Measurements from ENCODE around the gene TTC28.
"Not testable (repeated sequence)": the region's sequence is repeated elsewhere in the genome, so short reads cannot be mapped to it uniquely, and the experiment has no call there.

Gene TTC28

DNA sequence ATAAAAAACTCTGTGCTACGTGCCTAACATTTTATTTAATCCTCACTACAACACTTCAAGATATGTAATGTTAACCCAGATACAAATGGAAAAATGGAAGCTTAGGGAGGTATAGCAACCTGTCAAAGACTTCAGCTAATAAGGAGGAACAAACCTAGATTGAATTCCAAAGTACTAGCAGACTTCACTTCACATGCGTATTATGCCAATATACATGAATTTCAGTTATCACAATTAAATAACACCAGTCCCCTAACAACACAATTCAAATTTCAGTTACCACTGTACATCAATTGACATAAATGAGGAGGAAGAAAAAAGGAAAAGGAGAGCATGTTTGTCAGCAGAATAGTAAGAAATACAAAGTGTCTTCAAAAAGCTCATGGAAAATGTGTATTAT is 60.4 kb downstream of the TTC28 start:
- H3K27ac ChIP-seq, result no peak overlapping the region
- no peaks in the 10 kb centered on the region for H3K9me3 ChIP-seq

DNA sequence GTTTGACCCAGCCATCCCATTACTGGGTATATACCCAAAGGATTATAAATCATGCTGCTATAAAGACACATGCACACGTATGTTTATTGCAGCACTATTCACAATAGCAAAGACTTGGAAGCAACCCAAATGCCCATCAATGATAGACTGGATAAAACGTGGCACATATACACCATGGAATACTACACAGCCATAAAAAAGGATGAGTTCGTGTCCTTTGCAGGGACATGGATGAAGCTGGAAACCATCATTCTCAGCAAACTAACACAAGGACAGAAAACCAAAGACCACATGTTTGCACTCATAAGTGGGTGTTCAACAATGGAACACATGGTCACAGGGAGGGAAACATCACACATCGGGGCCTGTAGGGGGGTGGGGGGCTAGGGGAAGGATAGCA is 64.2 kb downstream of the TTC28 start:
- not testable (repeated sequence) for H3K9me3 ChIP-seq, H3K27me3 ChIP-seq

More for the DNA sequence above, 60.4 kb downstream of the TTC28 start:
- Histone ChIP-seq H3K36me3 (no peaks in the 10 kb centered on the region), H3K4me1 (ENCODE audit: control insufficient read depth in 1 of 2, insufficient read depth in 1 of 2, low read depth in 1 of 2, low read length in 1 of 2) (no peaks in the 10 kb centered on the region), H3K4me3 (ENCODE audit: low read depth in 1 of 2, low read length in 1 of 2) (no peak overlapping the region), H3K27me3 (no peaks in the 10 kb centered on the region)
- TF ChIP-seq, protein P1, sequence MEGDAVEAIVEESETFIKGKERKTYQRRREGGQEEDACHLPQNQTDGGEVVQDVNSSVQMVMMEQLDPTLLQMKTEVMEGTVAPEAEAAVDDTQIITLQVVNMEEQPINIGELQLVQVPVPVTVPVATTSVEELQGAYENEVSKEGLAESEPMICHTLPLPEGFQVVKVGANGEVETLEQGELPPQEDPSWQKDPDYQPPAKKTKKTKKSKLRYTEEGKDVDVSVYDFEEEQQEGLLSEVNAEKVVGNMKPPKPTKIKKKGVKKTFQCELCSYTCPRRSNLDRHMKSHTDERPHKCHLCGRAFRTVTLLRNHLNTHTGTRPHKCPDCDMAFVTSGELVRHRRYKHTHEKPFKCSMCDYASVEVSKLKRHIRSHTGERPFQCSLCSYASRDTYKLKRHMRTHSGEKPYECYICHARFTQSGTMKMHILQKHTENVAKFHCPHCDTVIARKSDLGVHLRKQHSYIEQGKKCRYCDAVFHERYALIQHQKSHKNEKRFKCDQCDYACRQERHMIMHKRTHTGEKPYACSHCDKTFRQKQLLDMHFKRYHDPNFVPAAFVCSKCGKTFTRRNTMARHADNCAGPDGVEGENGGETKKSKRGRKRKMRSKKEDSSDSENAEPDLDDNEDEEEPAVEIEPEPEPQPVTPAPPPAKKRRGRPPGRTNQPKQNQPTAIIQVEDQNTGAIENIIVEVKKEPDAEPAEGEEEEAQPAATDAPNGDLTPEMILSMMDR (IDR thresholded peaks at IDR 0.05), result no peak

DNA sequence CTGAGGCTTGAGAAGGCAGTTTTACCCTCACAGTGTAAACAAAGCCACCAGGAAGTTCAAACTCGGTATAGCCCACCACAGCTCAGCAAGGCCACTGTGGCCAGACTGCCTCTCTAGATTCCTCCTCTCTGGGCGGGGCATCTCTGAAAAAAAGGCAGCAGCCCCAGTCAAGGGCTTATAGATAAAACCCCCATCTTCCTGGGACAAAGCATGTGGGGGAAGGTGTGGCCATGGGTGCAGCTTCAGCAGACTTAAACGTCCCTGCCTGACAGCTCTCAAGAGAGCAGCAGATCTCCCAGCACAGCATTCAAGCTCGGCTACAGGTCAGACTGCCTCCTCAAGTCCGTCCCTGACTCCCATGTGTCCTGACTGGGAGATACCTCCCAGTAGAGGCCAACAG is 69.7 kb downstream of the TTC28 start:
- H3K9me3 ChIP-seq, result no peaks in the 10 kb centered on the region
- H3K4me1 ChIP-seq (ENCODE audit: control insufficient read depth in 1 of 2, insufficient read depth in 1 of 2, low read depth in 1 of 2, low read length in 1 of 2), result no peaks in the 10 kb centered on the region
- no peaks in the 10 kb centered on the region for H3K27me3 ChIP-seq
- H3K4me3 ChIP-seq (ENCODE audit: low read depth in 1 of 2, low read length in 1 of 2), result no peak overlapping the region
- TF ChIP-seq, protein P1 (IDR thresholded peaks at IDR 0.05), result no peak
- H3K27ac ChIP-seq, result no peak overlapping the region
- no peaks in the 10 kb centered on the region for H3K36me3 ChIP-seq

More for the DNA sequence above, 64.2 kb downstream of the TTC28 start:
- H3K4me3 ChIP-seq (ENCODE audit: low read depth in 1 of 2, low read length in 1 of 2); H3K36me3 ChIP-seq; H3K27ac ChIP-seq; H3K4me1 ChIP-seq (ENCODE audit: control insufficient read depth in 1 of 2, insufficient read depth in 1 of 2, low read depth in 1 of 2, low read length in 1 of 2): not testable (repeated sequence)

DNA sequence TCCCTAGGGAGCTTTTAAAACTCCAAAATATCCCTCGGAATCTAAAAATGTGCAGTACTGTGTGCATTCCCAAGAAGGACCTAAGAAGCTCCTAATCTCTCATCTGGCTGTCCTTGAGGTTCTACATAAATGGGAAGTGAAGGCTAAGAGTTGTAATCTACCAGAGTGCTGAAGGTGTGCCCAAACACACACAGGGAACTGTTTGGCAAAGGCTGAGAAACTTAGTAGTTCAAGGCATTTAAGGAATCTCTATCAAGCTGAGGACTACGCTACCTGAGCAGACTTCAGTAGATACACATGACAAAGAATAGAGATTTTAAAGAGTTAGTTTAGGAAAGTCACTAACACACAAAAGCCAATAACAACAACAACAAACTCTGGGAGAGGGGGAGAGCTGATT is 71.1 kb downstream of the TTC28 start:
- Histone ChIP-seq H3K4me3 (ENCODE audit: low read depth in 1 of 2, low read length in 1 of 2) (no peak overlapping the region), H3K36me3 (no peaks in the 10 kb centered on the region), H3K4me1 (ENCODE audit: control insufficient read depth in 1 of 2, insufficient read depth in 1 of 2, low read depth in 1 of 2, low read length in 1 of 2) (no peaks in the 10 kb centered on the region), H3K27ac (no peak overlapping the region), H3K27me3 (no peaks in the 10 kb centered on the region), H3K9me3 (no peaks in the 10 kb centered on the region)
- TF ChIP-seq, protein P1 (IDR thresholded peaks at IDR 0.05), result no peak

DNA sequence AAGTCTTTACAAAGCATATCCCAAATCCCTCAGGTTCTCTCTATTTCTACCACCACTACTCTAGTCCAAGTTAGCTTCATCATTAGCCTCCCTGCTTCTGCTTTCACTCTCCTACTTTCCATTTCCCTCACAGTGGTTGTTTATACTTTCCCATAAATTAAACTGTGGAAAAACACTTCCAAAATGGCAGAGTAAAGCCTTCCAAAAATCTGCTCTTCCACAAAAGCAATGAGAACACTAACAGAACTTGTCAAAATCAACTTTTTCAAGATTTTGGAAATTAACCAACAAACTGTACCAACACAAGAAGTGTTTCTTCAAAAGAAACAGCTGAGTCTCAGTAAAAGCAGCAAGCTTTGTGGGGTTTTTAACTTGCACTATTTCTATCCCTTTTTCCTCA is 71.8 kb downstream of the TTC28 start:
- no peak overlapping the region for H3K4me3 ChIP-seq (ENCODE audit: low read depth in 1 of 2, low read length in 1 of 2)
- TF ChIP-seq, protein P1 (IDR thresholded peaks at IDR 0.05), result no peak
- no peak overlapping the region for H3K27ac ChIP-seq
- no peaks in the 10 kb centered on the region for H3K4me1 ChIP-seq (ENCODE audit: control insufficient read depth in 1 of 2, insufficient read depth in 1 of 2, low read depth in 1 of 2, low read length in 1 of 2)
- no peaks in the 10 kb centered on the region for H3K27me3 ChIP-seq
- no peaks in the 10 kb centered on the region for H3K9me3 ChIP-seq
- no peaks in the 10 kb centered on the region for H3K36me3 ChIP-seq

DNA sequence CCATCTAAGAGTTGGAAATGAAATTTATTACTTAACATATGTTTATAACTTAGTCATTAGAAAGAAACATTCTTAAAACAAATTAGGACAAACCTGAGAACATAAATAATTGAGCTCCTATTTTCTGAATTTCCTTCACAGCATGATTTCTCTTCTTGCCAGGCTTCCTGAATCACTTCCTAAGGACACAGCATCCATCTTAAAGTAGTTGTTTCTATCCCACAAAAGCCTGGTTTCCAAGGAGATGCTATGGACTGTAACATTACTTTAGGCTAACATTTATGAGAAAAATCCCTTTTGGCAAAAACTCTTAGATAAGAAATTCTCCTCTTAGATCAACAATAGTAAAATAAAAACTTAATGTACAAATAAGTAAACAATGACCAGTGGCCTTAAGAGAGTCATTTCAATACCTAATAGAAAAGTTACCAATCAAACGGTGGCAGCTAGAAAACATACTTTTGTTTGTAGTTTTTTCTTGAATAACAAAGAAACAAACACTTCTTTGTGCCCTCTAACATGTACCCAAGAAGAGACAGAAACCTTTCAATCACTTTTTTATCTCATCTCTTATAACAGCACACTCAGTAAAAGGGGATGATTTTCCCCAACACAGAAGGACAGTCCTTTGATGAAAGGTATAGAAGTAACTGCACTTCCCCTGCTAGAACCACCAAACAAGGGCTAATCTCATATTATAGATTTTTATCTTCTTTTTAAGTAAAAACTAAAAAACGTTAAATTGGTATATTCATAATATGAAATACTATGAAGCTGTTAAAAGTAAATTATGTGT is 74.5 kb downstream of the TTC28 start:
- TF ChIP-seq, protein P1 (IDR thresholded peaks at IDR 0.05), result no peak
- Histone ChIP-seq H3K27me3 (no peaks in the 10 kb centered on the region), H3K4me1 (ENCODE audit: control insufficient read depth in 1 of 2, insufficient read depth in 1 of 2, low read depth in 1 of 2, low read length in 1 of 2) (no peaks in the 10 kb centered on the region), H3K36me3 (no peaks in the 10 kb centered on the region), H3K4me3 (ENCODE audit: low read depth in 1 of 2, low read length in 1 of 2) (no peak overlapping the region), H3K27ac (no peak overlapping the region), H3K9me3 (no peaks in the 10 kb centered on the region)

Measured in neutrophil (primary cell).